SK-N-SH (cell line): Measurements from ENCODE around the gene IL5. TPM values are rescaled to one million over a fixed set of nuclear protein-coding genes. Genes with fewer than 3 reads are reported as not detected.

Experiments used
- CTCF ChIA-PET: fragments of 300-600, 350-600 bp; formaldehyde crosslinking; extraction: SDS; loops from one replicate; lab custom pipeline; 2021; lab: Yijun Ruan, JAX
- POLR2A ChIA-PET: fragments of 350-600 bp; sonication (Branson Sonifier 250); formaldehyde crosslinking; extraction: SDS; loops from one replicate; lab custom pipeline; 2020; ENCODE audit warnings: antibody characterized with exemption, inconsistent platforms; lab: Yijun Ruan, JAX
- DNase-seq: peaks from one replicate; pipeline ENCODE4 v3.0.0; 2012
- H2AFZ ChIP-seq: fragments of 200-600 bp; sonication (generic); 2 replicates; pipeline ENCODE4 v1.8.1; 2016; ENCODE audit warnings: antibody characterized with exemption, mild to moderate bottlenecking, low read depth
- H3F3A ChIP-seq: fragments of 200-600 bp; sonication (generic); replicated peaks from 2 replicates; pipeline ENCODE3; 2016; ENCODE audit warnings: antibody characterized with exemption, mild to moderate bottlenecking; ENCODE audit not compliant: insufficient read depth
- H3K27ac ChIP-seq, 2 experiments: fragments of 200-500 bp in 1 of 2; fragments of 200-600 bp in 1 of 2; sonication (Bioruptor generic) in 1 of 2; sonication (generic), shearing (Covaris generic) in 1 of 2; 2 replicates each; pipeline versions ENCODE4 v1.5.1 to v1.6.1; 2014 to 2016; ENCODE audit warnings: low read depth in 2 of 2, inconsistent platforms in 1 of 2, low read length in 1 of 2, mild to moderate bottlenecking in 1 of 2, mixed read lengths in 1 of 2
- H3K27me3 ChIP-seq: fragments of 200-600 bp; sonication (generic), shearing (Covaris generic); 2 replicates; pipeline ENCODE4 v1.6.1; 2016; ENCODE audit warnings: mixed run types; ENCODE audit not compliant: insufficient read depth
- H3K36me3 ChIP-seq, 2 experiments: fragments of 200-500 bp in 1 of 2; fragments of 200-600 bp in 1 of 2; sonication (Bioruptor generic) in 1 of 2; sonication (generic) in 1 of 2; replicated peaks in 1 of 2; 2 replicates each; pipeline versions ENCODE3 to v1.5.1; 2014 to 2016; ENCODE audit warnings: low read length in 1 of 2, mild to moderate bottlenecking in 1 of 2; ENCODE audit not compliant: insufficient read depth in 2 of 2, control insufficient read depth in 1 of 2
- H3K4me1 ChIP-seq, 2 experiments: fragments of 200-500 bp in 1 of 2; fragments of 200-600 bp in 1 of 2; sonication (Bioruptor generic) in 1 of 2; sonication (generic), shearing (Covaris generic) in 1 of 2; 2 replicates each; pipeline versions ENCODE4 v1.5.1 to v1.6.1; 2014 to 2016; ENCODE audit warnings: low read depth in 1 of 2, low read length in 1 of 2, mixed run types in 1 of 2; ENCODE audit not compliant: insufficient read depth in 2 of 2, control insufficient read depth in 1 of 2
- H3K4me2 ChIP-seq: fragments of 200-600 bp; sonication (generic), shearing (Covaris generic); 2 replicates; pipeline ENCODE4 v1.6.1; 2017; ENCODE audit warnings: mixed run types
- H3K4me3 ChIP-seq, 2 experiments: fragments of 200-500 bp in 1 of 2; fragments of 200-600 bp in 1 of 2; sonication (Bioruptor generic) in 1 of 2; sonication (generic), shearing (Covaris generic) in 1 of 2; 2 replicates each; pipeline versions ENCODE4 v1.5.1 to v1.8.1; 2014 to 2016; ENCODE audit warnings: low read depth in 2 of 2, inconsistent platforms in 1 of 2, low read length in 1 of 2, mild to moderate bottlenecking in 1 of 2, mixed read lengths in 1 of 2, moderate library complexity in 1 of 2
- H3K79me2 ChIP-seq: fragments of 200-600 bp; sonication (generic); 2 replicates; pipeline ENCODE4 v1.8.1; 2017; ENCODE audit warnings: mild to moderate bottlenecking; ENCODE audit not compliant: insufficient read depth
- H3K9ac ChIP-seq: fragments of 200-600 bp; sonication (generic); 2 replicates; pipeline ENCODE4 v1.6.1; 2017; ENCODE audit warnings: mixed run types
- H3K9me2 ChIP-seq: fragments of 200-600 bp; sonication (generic); 2 replicates; pipeline ENCODE4 v1.6.1; 2017; ENCODE audit warnings: mixed run types
- H3K9me3 ChIP-seq: fragments of 200-600 bp; sonication (generic); 2 replicates; pipeline ENCODE4 v1.6.1; 2017; ENCODE audit warnings: mixed run types, mild to moderate bottlenecking, moderate library complexity
- H4K20me1 ChIP-seq: fragments of 200-600 bp; sonication (generic); 2 replicates; pipeline ENCODE4 v1.6.1; 2017; ENCODE audit warnings: mild to moderate bottlenecking, mixed run types; ENCODE audit not compliant: insufficient read depth
- EP300 ChIP-seq, 2 experiments: IDR thresholded peaks; 2 replicates each; pipeline versions ENCODE4 v1.4.0 to v1.6.1; 2012; ENCODE audit warnings: borderline replicate concordance in 1 of 2, low read depth in 1 of 2, low read length in 1 of 2
- FOSL2 ChIP-seq: IDR thresholded peaks from 2 replicates; pipeline ENCODE4 v1.4.0; 2012; ENCODE audit warnings: low read depth, mild to moderate bottlenecking, moderate library complexity, borderline replicate concordance
- FOXM1 ChIP-seq: IDR thresholded peaks from 2 replicates; pipeline ENCODE4 v1.4.0; 2012; ENCODE audit warnings: low read depth, mild to moderate bottlenecking
- IRF3 ChIP-seq: fragments of 150-350 bp; IDR thresholded peaks from 2 replicates; pipeline ENCODE4 v1.6.1; 2016; ENCODE audit warnings: mild to moderate bottlenecking, low read depth, low read length
- MXI1 ChIP-seq: IDR thresholded peaks from 2 replicates; pipeline ENCODE4 v1.6.1; 2012; ENCODE audit warnings: mild to moderate bottlenecking, low read depth, low read length, improper control_type of control experiment
- NFIC ChIP-seq: IDR thresholded peaks from 2 replicates; pipeline ENCODE4 v1.4.0; 2012; ENCODE audit warnings: borderline replicate concordance
- POLR2AphosphoS5 ChIP-seq: IDR thresholded peaks from 2 replicates; pipeline ENCODE4 v1.6.1; 2012; ENCODE audit warnings: low read depth, low read length
- RAD21 ChIP-seq: IDR thresholded peaks from 2 replicates; pipeline ENCODE4 v1.6.1; 2012; ENCODE audit warnings: mild to moderate bottlenecking, low read length
- RCOR1 ChIP-seq: fragments of 150-350 bp; IDR thresholded peaks from 2 replicates; pipeline ENCODE4 v1.6.1; 2017; ENCODE audit warnings: antibody characterized with exemption, low read length
- SMC3 ChIP-seq: IDR thresholded peaks from 2 replicates; pipeline ENCODE4 v1.6.1; 2012; ENCODE audit warnings: low read depth, low read length, improper control_type of control experiment
- TAF1 ChIP-seq: IDR thresholded peaks from 2 replicates; pipeline ENCODE4 v1.6.1; 2012; ENCODE audit warnings: low read depth, mild to moderate bottlenecking, low read length, moderate library complexity, borderline replicate concordance
- TCF12 ChIP-seq: IDR thresholded peaks from 2 replicates; pipeline ENCODE4 v1.4.0; 2012
- TEAD4 ChIP-seq: IDR thresholded peaks from 2 replicates; pipeline ENCODE4 v1.4.0; 2012; ENCODE audit warnings: mild to moderate bottlenecking, borderline replicate concordance; ENCODE audit not compliant: insufficient read depth
- USF2 ChIP-seq: fragments of 150-350 bp; IDR thresholded peaks from 2 replicates; pipeline ENCODE4 v1.6.1; 2017; ENCODE audit warnings: antibody characterized with exemption, low read length, low read depth, borderline replicate concordance
- ZBTB33 ChIP-seq: IDR thresholded peaks from 2 replicates; pipeline ENCODE4 v1.4.0; 2012; ENCODE audit warnings: low read depth, borderline replicate concordance
- WGBS: methylation state at CpG from one replicate; pipeline ENCODE4 v1.1.6; 2017; ENCODE audit warnings: low lambda C conversion rate; 5-methylcytosine and 5-hydroxymethylcytosine counted together
- polyA plus RNA-seq, 3 experiments: library from polyadenylated mRNA; depleted of rRNA; stranded (reverse); fragments of >200 nt; gene quantifications; 2 replicates each; pipeline ENCODE4 v1.2.3, GENCODE V29; 2012
- TF ChIP-seq, protein P1 (sequence below): IDR thresholded peaks from 2 replicates; pipeline ENCODE4 v1.4.0; 2012; ENCODE audit warnings: low read depth, borderline replicate concordance
- TF ChIP-seq, protein P2 (sequence below): IDR thresholded peaks from 2 replicates; pipeline ENCODE4 v1.6.1; 2012; ENCODE audit warnings: mild to moderate bottlenecking, low read depth, low read length, moderate library complexity

The IL5 gene
- polyA plus RNA-seq, 1 of the 3 experiments (the other 2 are of a cell fraction), result not detected

DNA sequence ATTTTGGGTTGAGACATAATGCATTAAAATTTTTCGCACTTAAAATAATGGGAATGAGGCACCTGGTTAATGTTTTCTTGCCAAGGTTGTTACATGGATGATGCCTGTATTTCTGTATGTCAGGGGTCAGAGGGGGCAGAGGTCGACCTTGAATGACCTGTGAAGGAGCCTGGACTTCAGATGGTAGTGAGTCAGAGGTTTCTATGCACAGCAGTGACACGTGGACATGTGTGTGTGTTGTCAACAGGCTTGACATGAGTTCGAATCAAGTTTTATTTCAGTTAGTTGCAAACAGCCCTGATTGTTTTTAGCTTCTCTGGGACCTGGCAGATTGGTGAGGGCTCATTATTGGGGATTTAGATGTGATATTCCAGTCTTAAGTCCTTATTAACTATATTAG lies 3.6 kb downstream of the IL5 start:
- H3K36me3 ChIP-seq, result no peaks in the 10 kb centered on the region
- no peaks in the 10 kb centered on the region for H3F3A ChIP-seq
- no peaks in the 10 kb centered on the region for H3K9me3 ChIP-seq
- no peaks in the 10 kb centered on the region for H3K79me2 ChIP-seq
- DNase-seq, result no peak
- no peak overlapping the region for H2AFZ ChIP-seq
- no peak overlapping the region for H3K4me2 ChIP-seq
- H4K20me1 ChIP-seq, result no peaks in the 10 kb centered on the region
- no peak overlapping the region for H3K27ac ChIP-seq
- H3K9ac ChIP-seq, result no peak overlapping the region
- peaks cover 0 to 3% of the 10 kb centered on the region in 2 experiments; a peak in 1 of 4 replicates for H3K4me1 ChIP-seq
- TF ChIP-seq TEAD4 (no peak), ZBTB33 (no peak), POLR2AphosphoS5 (no peak), TAF1 (no peak), RAD21 (no peak), FOSL2 (no peak), SMC3 (no peak), NFIC (no peak), MXI1 (no peak), FOXM1 (no peak), USF2 (no peak), RCOR1 (no peak), IRF3 (no peak), EP300 (IDR thresholded peaks at IDR 0.05; ENCODE audit: borderline replicate concordance in 1 of 2, low read depth in 1 of 2, low read length in 1 of 2) (no peak), TCF12 (no peak)
- TF ChIP-seq, protein P1, sequence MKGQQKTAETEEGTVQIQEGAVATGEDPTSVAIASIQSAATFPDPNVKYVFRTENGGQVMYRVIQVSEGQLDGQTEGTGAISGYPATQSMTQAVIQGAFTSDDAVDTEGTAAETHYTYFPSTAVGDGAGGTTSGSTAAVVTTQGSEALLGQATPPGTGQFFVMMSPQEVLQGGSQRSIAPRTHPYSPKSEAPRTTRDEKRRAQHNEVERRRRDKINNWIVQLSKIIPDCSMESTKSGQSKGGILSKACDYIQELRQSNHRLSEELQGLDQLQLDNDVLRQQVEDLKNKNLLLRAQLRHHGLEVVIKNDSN, result no peak
- TF ChIP-seq, protein P2, sequence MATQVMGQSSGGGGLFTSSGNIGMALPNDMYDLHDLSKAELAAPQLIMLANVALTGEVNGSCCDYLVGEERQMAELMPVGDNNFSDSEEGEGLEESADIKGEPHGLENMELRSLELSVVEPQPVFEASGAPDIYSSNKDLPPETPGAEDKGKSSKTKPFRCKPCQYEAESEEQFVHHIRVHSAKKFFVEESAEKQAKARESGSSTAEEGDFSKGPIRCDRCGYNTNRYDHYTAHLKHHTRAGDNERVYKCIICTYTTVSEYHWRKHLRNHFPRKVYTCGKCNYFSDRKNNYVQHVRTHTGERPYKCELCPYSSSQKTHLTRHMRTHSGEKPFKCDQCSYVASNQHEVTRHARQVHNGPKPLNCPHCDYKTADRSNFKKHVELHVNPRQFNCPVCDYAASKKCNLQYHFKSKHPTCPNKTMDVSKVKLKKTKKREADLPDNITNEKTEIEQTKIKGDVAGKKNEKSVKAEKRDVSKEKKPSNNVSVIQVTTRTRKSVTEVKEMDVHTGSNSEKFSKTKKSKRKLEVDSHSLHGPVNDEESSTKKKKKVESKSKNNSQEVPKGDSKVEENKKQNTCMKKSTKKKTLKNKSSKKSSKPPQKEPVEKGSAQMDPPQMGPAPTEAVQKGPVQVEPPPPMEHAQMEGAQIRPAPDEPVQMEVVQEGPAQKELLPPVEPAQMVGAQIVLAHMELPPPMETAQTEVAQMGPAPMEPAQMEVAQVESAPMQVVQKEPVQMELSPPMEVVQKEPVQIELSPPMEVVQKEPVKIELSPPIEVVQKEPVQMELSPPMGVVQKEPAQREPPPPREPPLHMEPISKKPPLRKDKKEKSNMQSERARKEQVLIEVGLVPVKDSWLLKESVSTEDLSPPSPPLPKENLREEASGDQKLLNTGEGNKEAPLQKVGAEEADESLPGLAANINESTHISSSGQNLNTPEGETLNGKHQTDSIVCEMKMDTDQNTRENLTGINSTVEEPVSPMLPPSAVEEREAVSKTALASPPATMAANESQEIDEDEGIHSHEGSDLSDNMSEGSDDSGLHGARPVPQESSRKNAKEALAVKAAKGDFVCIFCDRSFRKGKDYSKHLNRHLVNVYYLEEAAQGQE, result no peak
- TF ChIP-seq, all 33 proteins: peak for 0
- ChIA-PET POLR2A (no interaction called here), CTCF (interaction anchor here (6.8 kb wide), 1 partner anchor 13 kb away, joined by 45 read pairs; no protein-coding TSS in a partner anchor)
- Histone ChIP-seq H3K27me3 (no peaks in the 10 kb centered on the region; the same call in 1 of the 2 replicates), H3K4me3 (no peak overlapping the region), H3K9me2 (no peaks in the 10 kb centered on the region)
- WGBS, result 61% methylated on average over 4 of the region's 4 CpGs
